Activated CD4-positive, alpha-beta memory T cell treated with anti-CD3 and anti-CD28 coated beads for 36 hours (primary cell): ENCODE data around the gene IGFN1. TPM values are rescaled to one million over a fixed set of nuclear protein-coding genes. Genes with fewer than 3 reads are reported as not detected.
A peak's percentile ranks its signal among the peaks of the same experiment; 100 is the strongest.
"Not testable (repeated sequence)": the region's sequence is repeated elsewhere in the genome, so short reads cannot be mapped to it uniquely, and the experiment has no call there.

ENCODE experiments used
- CTCF ChIA-PET: fragments of 350-600 bp; sonication (Branson Sonifier 250); formaldehyde crosslinking; loops from one replicate; lab custom pipeline; 2021; ENCODE audit warnings: antibody characterized with exemption, inconsistent platforms; lab: Charles Lee
- POLR2A ChIA-PET: fragments of 350-600 bp; sonication (Branson Sonifier 250); formaldehyde crosslinking; loops from one replicate; lab custom pipeline; 2021; ENCODE audit warnings: antibody characterized with exemption; lab: Charles Lee
- DNase-seq: peaks from one replicate; pipeline ENCODE4 v3.0.0-alpha.2; 2020
- H3K27ac Mint-ChIP-seq: one replicate; pipeline ENCODE4 v1.8.0; 2021; ENCODE audit warnings: mixed read lengths
- H3K27me3 Mint-ChIP-seq: one replicate; pipeline ENCODE4 v1.8.0; 2021; ENCODE audit warnings: mixed read lengths
- H3K36me3 Mint-ChIP-seq: one replicate; pipeline ENCODE4 v1.8.0; 2021; ENCODE audit warnings: mixed read lengths
- H3K4me1 Mint-ChIP-seq: one replicate; pipeline ENCODE4 v1.8.0; 2021; ENCODE audit warnings: low read depth, mixed read lengths
- H3K4me3 Mint-ChIP-seq: one replicate; pipeline ENCODE4 v1.8.0; 2021; ENCODE audit warnings: mild to moderate bottlenecking, mixed read lengths
- H3K9me3 Mint-ChIP-seq: one replicate; pipeline ENCODE4 v1.8.0; 2021; ENCODE audit warnings: mixed read lengths
- intact Hi-C: fragments of 100-400 bp; cut with micrococcal nuclease; formaldehyde crosslinking; loops from one replicate; pipeline ENCODE4 v1.15.1; 2023
- total RNA-seq, 2 experiments: library from RNA; stranded (reverse); gene quantifications; one replicate each; pipeline ENCODE4 v1.2.3, GENCODE V29; 2021

Gene IGFN1
- total RNA-seq, 2 experiments from 2014 or later: not detected

DNA sequence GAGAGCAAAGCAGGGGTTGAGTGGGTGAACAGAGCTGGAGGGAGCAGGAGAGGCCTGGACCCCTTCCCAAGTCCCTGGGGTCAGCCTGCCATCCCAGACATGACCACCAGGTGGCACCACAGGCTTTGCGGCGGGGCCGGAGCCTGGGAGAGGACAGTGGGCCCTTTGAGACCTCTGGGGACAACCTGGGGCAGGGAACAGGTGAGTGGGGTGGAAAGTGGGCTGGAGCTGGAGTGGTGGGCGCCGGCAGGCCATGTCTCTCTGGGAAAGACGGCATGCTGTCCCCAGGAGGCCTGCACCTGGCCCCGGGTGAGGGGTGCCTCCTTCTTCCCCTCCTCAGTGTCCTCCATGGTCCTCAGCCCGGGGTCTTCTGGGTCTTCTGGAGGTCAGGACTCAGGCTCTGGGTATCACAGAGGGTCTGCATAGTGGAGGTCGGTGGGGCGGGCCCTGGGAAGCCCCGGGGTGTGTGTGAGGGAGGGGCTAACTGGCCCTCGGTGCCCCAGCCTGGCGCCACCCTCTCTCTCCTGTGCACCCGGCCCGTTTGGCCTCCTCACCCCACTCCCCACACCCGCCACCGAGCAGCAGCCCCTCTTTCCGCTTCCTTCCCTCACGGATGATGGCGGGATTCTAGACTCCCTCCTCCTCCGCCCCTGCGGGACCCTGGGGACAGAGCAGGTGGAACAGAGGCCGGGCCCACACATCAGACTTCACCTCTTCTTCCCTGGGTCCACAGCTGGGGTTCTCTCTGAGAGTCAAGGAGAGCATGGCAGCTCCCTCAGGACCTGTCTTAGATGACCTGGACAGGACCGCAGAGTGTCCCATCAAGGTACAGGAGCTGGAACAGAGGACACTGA is 64.2 kb downstream of the IGFN1 start:
- ChIA-PET POLR2A (no interaction called here), CTCF (interaction anchor here (0.6 to 2.3 kb wide), 12 partner anchors 9 to 259 kb away, joined by 3 to 36 read pairs (median 4); no protein-coding TSS in a partner anchor)
- peak; percentile 73 for DNase-seq
- Mint-ChIP-seq H3K27me3 (no peaks in the 10 kb centered on the region), H3K9me3 (no peaks in the 10 kb centered on the region), H3K27ac (no peak overlapping the region), H3K4me1 (no peaks in the 10 kb centered on the region), H3K36me3 (no peaks in the 10 kb centered on the region), H3K4me3 (no peak overlapping the region)
- intact Hi-C loops: loop anchor here (1.0 to 5.0 kb wide), 2 partner anchors 107 to 152 kb away; no protein-coding TSS in a partner anchor

- Mint-ChIP-seq H3K27ac (no peak overlapping the region), H3K4me1 (no peaks in the 10 kb centered on the region), H3K4me3 (no peak overlapping the region), H3K27me3 (peaks cover 4% of the 10 kb centered on the region), H3K36me3 (no peaks in the 10 kb centered on the region), H3K9me3 (no peaks in the 10 kb centered on the region)
- no peak for DNase-seq
- CTCF ChIA-PET: interaction anchor here (2.3 kb wide), 1 partner anchor 105 kb away, joined by 36 read pairs; no protein-coding TSS in a partner anchor
- intact Hi-C loops: no loop called here
- POLR2A ChIA-PET: no interaction called here
Observed at GRCh38 chr1:201255479-201256362, 65.1 kb downstream of the IGFN1 start.

- H3K9me3 Mint-ChIP-seq, DNase-seq, H3K4me1 Mint-ChIP-seq, H3K4me3 Mint-ChIP-seq, H3K36me3 Mint-ChIP-seq, H3K27ac Mint-ChIP-seq, POLR2A ChIA-PET, intact Hi-C loops: not testable (repeated sequence)
- H3K27me3 Mint-ChIP-seq: peaks cover 14% of the 10 kb centered on the region
- CTCF ChIA-PET: interaction anchor here (0.8 kb wide), 1 partner anchor 84 kb away, joined by 3 read pairs; no protein-coding TSS in a partner anchor
Observed at GRCh38 chr1:201258132-201258531, 67.5 kb downstream of the IGFN1 start.

DNA sequence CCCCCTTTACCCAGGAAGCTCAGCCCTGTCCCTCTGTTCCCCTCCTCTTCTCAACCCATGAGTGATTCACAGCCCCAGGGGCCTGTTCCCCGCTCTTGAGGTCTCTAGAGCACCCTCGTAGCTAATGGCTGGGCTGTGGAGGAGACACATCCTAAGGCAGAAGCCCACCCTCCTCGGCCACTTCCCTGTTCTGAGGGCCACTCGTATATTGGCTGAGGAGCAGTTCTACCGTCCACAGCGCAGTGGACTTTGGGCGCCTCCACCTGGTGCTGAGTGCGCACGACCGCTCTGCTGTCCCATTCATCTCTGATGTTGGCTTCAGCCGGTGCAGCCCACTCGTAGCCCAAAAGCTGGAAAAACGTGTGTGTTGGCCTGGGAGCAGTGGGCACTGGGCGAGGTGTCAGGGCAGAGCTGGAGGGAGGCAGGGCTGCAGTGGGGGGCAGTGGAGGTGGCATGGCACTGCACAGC is 68.2 kb downstream of the IGFN1 start:
- Mint-ChIP-seq H3K27ac (no peak overlapping the region), H3K36me3 (no peaks in the 10 kb centered on the region), H3K27me3 (peaks cover 14% of the 10 kb centered on the region), H3K4me3 (no peak overlapping the region), H3K4me1 (no peaks in the 10 kb centered on the region), H3K9me3 (no peaks in the 10 kb centered on the region)
- intact Hi-C loops: no loop called here
- ChIA-PET POLR2A (no interaction called here), CTCF (interaction anchor here (0.8 kb wide), 1 partner anchor 83 kb away, joined by 3 read pairs; no protein-coding TSS in a partner anchor)
- peak; percentile 2 for DNase-seq

- Mint-ChIP-seq H3K27me3 (peaks cover 14% of the 10 kb centered on the region), H3K4me1 (no peaks in the 10 kb centered on the region), H3K36me3 (no peaks in the 10 kb centered on the region), H3K9me3 (no peaks in the 10 kb centered on the region), H3K27ac (no peak overlapping the region), H3K4me3 (no peak overlapping the region)
- ChIA-PET CTCF (interaction anchor here (0.6 kb wide), 1 partner anchor 464 kb away, joined by 3 read pairs; no protein-coding TSS in a partner anchor), POLR2A (no interaction called here)
- intact Hi-C loops: no loop called here
- DNase-seq: peak; percentile 6
Observed at GRCh38 chr1:201259476-201260235, 69.0 kb downstream of the IGFN1 start.

GRCh38 chr1:201260236-201260590 is 69.6 kb downstream of the IGFN1 start:
- no peak overlapping the region for H3K27ac Mint-ChIP-seq
- DNase-seq: no peak
- POLR2A ChIA-PET: no interaction called here
- CTCF ChIA-PET: interaction anchor here (0.6 kb wide), 1 partner anchor 463 kb away, joined by 3 read pairs; no protein-coding TSS in a partner anchor
- no peaks in the 10 kb centered on the region for H3K9me3 Mint-ChIP-seq
- H3K4me3 Mint-ChIP-seq: no peak overlapping the region
- H3K4me1 Mint-ChIP-seq: no peaks in the 10 kb centered on the region
- H3K36me3 Mint-ChIP-seq: no peaks in the 10 kb centered on the region
- H3K27me3 Mint-ChIP-seq: peaks cover 14% of the 10 kb centered on the region
- intact Hi-C loops: no loop called here

DNA sequence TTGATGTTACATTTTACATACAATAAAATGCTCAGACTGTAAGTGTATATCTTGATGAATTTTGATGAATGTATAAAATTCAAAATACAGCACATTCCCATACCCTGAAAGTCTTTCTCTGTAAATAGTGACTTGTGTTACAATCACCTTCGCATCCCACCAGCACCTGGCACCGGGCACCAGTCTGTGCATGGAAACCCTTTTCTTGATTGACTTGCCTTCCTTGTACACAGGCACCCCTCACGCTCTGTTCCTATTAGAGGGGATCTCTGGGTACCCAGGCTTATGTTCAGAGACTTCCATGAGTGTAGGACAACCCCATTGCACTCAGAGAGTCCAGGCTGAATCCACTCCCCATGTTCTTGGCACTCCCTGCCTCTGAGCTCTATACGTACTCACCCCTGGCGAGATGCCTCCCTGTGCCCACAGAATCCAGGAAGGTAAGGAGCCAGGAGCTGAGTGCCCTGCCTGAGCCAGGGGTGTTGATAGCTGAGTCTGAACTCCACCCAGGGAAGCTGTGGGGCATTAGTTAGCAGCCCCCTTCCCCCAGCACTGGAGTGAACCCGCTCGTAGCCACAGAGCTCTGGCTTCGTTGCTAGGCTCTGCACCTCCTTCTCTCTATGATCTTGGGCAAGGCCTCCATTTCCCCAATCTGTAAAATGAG is 70.2 kb downstream of the IGFN1 start:
- DNase-seq: no peak
- ChIA-PET POLR2A (no interaction called here), CTCF (no interaction called here)
- intact Hi-C loops: no loop called here
- no peaks in the 10 kb centered on the region for H3K4me1 Mint-ChIP-seq
- H3K36me3 Mint-ChIP-seq: no peaks in the 10 kb centered on the region
- no peaks in the 10 kb centered on the region for H3K9me3 Mint-ChIP-seq
- H3K27ac Mint-ChIP-seq: no peak overlapping the region
- H3K4me3 Mint-ChIP-seq: no peak overlapping the region
- peaks cover 17% of the 10 kb centered on the region for H3K27me3 Mint-ChIP-seq

DNA sequence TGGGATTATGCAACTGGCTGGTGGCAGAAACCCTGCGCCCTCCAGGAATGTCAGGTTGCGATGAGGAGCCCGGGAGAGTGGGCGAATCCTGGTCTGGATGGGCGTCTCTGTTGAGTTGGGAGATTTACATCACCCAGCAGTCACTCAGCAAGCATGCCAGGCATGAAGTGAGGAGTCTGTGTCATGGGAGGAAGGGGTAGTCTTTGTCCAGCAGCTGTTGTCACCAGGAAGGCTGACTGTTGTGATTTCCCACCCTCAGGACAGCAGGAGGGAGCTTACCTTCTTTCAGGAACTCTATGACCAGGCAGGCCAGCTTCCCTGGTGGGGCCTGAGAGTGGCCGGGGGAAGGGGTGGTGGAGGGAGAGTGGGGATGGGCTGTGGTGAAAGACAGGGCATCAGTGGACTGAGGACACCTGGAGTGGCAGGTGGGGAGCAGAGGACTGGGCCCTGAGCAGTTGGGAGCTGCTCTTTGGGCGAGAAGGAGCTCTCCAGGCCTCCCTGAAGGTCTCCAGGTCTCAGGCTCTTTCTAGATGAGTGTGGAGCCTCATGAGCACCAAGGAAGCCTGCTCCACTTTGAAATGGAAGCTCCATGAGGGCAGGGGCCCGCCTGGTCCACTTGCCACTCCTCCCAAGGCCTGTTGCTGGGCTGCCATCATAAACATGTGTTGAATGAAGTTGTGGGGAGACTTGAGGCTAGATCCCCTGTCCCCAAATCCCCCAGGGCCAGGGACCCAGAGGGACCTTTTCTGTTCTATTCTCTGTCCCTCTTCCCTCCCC is 71.3 kb downstream of the IGFN1 start:
- Mint-ChIP-seq H3K27ac (no peak overlapping the region), H3K9me3 (no peaks in the 10 kb centered on the region), H3K4me3 (no peak overlapping the region), H3K4me1 (no peaks in the 10 kb centered on the region), H3K27me3 (peaks cover 24% of the 10 kb centered on the region), H3K36me3 (no peaks in the 10 kb centered on the region)
- ChIA-PET POLR2A (no interaction called here), CTCF (interaction anchor here (3.8 kb wide), 1 partner anchor 8 kb away, joined by 16 read pairs; no protein-coding TSS in a partner anchor)
- intact Hi-C loops: no loop called here
- no peak for DNase-seq

- POLR2A ChIA-PET: no interaction called here
- Mint-ChIP-seq H3K4me1 (no peaks in the 10 kb centered on the region), H3K27me3 (peaks cover 33% of the 10 kb centered on the region), H3K27ac (no peak overlapping the region), H3K9me3 (no peaks in the 10 kb centered on the region), H3K36me3 (no peaks in the 10 kb centered on the region), H3K4me3 (no peak overlapping the region)
- CTCF ChIA-PET: interaction anchor here (1.1 to 3.8 kb wide), 2 partner anchors 9 to 97 kb away, joined by 3 to 16 read pairs; no protein-coding TSS in a partner anchor
- intact Hi-C loops: no loop called here
- DNase-seq: no peak
Observed at GRCh38 chr1:201262963-201263608, 72.5 kb downstream of the IGFN1 start.

DNA sequence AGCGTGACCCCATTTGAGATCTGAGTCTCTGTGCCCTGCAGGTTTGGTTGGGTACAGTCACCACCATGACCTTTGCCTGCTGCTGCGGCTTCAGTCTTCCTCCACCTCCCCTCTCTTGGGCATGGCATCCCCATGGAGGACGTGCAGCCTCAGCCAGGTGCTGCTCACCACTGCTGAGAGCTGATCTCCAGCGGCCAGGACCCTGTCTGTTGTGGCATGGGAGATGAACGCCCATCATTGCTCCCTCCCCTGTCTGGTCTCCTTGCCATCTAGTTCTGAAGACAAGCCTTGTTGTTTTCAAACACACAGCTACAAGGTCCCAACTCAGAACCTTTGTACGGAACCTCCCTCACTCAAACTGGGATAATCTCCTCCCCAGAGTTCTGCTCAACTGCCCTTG is 73.4 kb downstream of the IGFN1 start:
- intact Hi-C loops: no loop called here
- H3K36me3 Mint-ChIP-seq: no peaks in the 10 kb centered on the region
- CTCF ChIA-PET: interaction anchor here (3.8 kb wide), 1 partner anchor 10 kb away, joined by 16 read pairs; no protein-coding TSS in a partner anchor
- H3K9me3 Mint-ChIP-seq: no peaks in the 10 kb centered on the region
- DNase-seq: peak; percentile 4
- peaks cover 38% of the 10 kb centered on the region for H3K27me3 Mint-ChIP-seq
- H3K4me1 Mint-ChIP-seq: no peaks in the 10 kb centered on the region
- no peak overlapping the region for H3K4me3 Mint-ChIP-seq
- POLR2A ChIA-PET: no interaction called here
- no peak overlapping the region for H3K27ac Mint-ChIP-seq
